Measurements from ENCODE around the gene DAAM1. TPM values are rescaled to one million over a fixed set of nuclear protein-coding genes. Genes with fewer than 3 reads are reported as not detected.

Gene DAAM1
- total RNA-seq, 1 donor from 2014 or later, result 40.7 TPM

GRCh38 chr14:59362513-59362912, 174.0 kb downstream of the DAAM1 start:
- DNase-seq (ENCODE audit: low spot score), result no peak

GRCh38 chr14:59363531-59364226, 175.2 kb downstream of the DAAM1 start:
- TF ChIP-seq CTCF (IDR thresholded peaks at IDR 0.05), result no peak
- peak overlapping the region; percentile 37 for H3K27ac Mint-ChIP-seq (ENCODE audit: unreplicated experiment)
- peaks cover 52% of the 10 kb centered on the region for H3K4me1 Mint-ChIP-seq (ENCODE audit: low read depth)
- H3K27me3 Mint-ChIP-seq (ENCODE audit: low read depth), result no peaks in the 10 kb centered on the region
- no peak overlapping the region for H3K4me3 Mint-ChIP-seq (ENCODE audit: unreplicated experiment)
- no peaks in the 10 kb centered on the region for H3K9me3 Mint-ChIP-seq (ENCODE audit: low read depth)
- H3K36me3 Mint-ChIP-seq (ENCODE audit: low read depth), result peaks cover 21% of the 10 kb centered on the region
- DNase-seq (ENCODE audit: low spot score), result no peak

More at GRCh38 chr14:59362513-59362912, 174.0 kb downstream of the DAAM1 start:
- Mint-ChIP-seq H3K27me3 (ENCODE audit: low read depth) (no peaks in the 10 kb centered on the region), H3K4me3 (ENCODE audit: unreplicated experiment) (no peak overlapping the region), H3K27ac (ENCODE audit: unreplicated experiment) (no peak overlapping the region), H3K9me3 (ENCODE audit: low read depth) (no peaks in the 10 kb centered on the region), H3K36me3 (ENCODE audit: low read depth) (peaks cover 18% of the 10 kb centered on the region), H3K4me1 (ENCODE audit: low read depth) (peaks cover 61% of the 10 kb centered on the region)
- no peak for TF ChIP-seq CTCF (IDR thresholded peaks at IDR 0.05)

GRCh38 chr14:59370158-59370742, 181.8 kb downstream of the DAAM1 start:
- no peaks in the 10 kb centered on the region for H3K9me3 Mint-ChIP-seq (ENCODE audit: low read depth)
- no peak for DNase-seq (ENCODE audit: low spot score)
- H3K27me3 Mint-ChIP-seq (ENCODE audit: low read depth), result no peaks in the 10 kb centered on the region
- H3K4me3 Mint-ChIP-seq (ENCODE audit: unreplicated experiment), result no peak overlapping the region
- peaks cover 8% of the 10 kb centered on the region for H3K36me3 Mint-ChIP-seq (ENCODE audit: low read depth)
- TF ChIP-seq CTCF (IDR thresholded peaks at IDR 0.05), result no peak
- H3K4me1 Mint-ChIP-seq (ENCODE audit: low read depth), result peaks cover under 1% of the 10 kb centered on the region
- no peak overlapping the region for H3K27ac Mint-ChIP-seq (ENCODE audit: unreplicated experiment)

GRCh38 chr14:59371771-59372170, 183.3 kb downstream of the DAAM1 start:
- DNase-seq (ENCODE audit: low spot score), result no peak
- Mint-ChIP-seq H3K9me3 (ENCODE audit: low read depth) (peaks cover 3% of the 10 kb centered on the region), H3K4me1 (ENCODE audit: low read depth) (peaks cover 6% of the 10 kb centered on the region), H3K36me3 (ENCODE audit: low read depth) (peaks cover 8% of the 10 kb centered on the region), H3K27me3 (ENCODE audit: low read depth) (no peaks in the 10 kb centered on the region), H3K4me3 (ENCODE audit: unreplicated experiment) (no peak overlapping the region), H3K27ac (ENCODE audit: unreplicated experiment) (no peak overlapping the region)
- no peak for TF ChIP-seq CTCF (IDR thresholded peaks at IDR 0.05)

- Mint-ChIP-seq H3K4me3 (ENCODE audit: unreplicated experiment) (no peak overlapping the region), H3K36me3 (ENCODE audit: low read depth) (peaks cover under 1% of the 10 kb centered on the region), H3K4me1 (ENCODE audit: low read depth) (peaks cover 6% of the 10 kb centered on the region), H3K27me3 (ENCODE audit: low read depth) (no peaks in the 10 kb centered on the region), H3K27ac (ENCODE audit: unreplicated experiment) (no peak overlapping the region), H3K9me3 (ENCODE audit: low read depth) (peaks cover 3% of the 10 kb centered on the region)
- DNase-seq (ENCODE audit: low spot score), result no peak
- no peak for TF ChIP-seq CTCF (IDR thresholded peaks at IDR 0.05)
Measured at GRCh38 chr14:59374048-59374447, 185.6 kb downstream of the DAAM1 start.
